ENCODE measurements around the gene FFAR4. TPM values are rescaled to one million over a fixed set of nuclear protein-coding genes. Genes with fewer than 3 reads are reported as not detected.

FFAR4 gene
- polyA plus RNA-seq, 3 donors, result 0.22 to 9.3 (median 1.3) TPM

- 85 to 87% (median 87%) methylated on average over 4 of the region's 4 CpGs for WGBS, 3 donors
- H3K27ac ChIP-seq (ENCODE audit: low read depth, low read length), result no peak overlapping the region
These were observed 62.4 kb downstream of the FFAR4 start for GRCh38 chr10:93628858-93629257.

DNA sequence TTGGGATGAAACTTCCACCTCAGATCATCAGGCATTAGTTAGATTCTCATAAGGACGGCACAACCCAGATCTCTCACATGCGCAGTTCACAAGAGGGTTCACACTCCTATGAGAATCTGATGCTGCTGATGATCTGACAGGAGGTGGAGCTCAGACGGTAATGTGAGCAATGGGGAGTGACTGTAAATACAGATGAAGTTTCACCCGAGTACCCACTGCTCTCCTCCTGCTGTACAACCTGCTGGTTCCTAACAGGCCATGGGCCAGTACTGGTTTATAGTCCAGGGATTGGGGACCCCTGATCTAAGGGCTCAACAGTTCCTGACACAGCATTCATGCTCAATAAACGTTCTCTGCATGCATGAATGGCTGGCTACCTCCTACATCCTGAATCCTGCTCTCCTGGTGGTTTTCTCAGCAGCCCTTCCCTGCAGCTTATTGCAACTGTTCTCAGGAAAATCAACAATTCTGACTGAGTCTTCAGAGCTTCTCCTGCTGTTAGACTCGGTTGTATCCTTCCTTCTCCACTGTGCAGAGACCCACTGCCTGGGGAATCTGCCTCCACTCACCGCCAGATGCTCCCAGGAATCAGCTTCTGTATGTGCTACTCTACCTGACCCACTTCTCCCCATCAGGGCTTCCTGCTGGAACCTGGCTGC, 63.3 kb downstream of the FFAR4 start:
- WGBS, 3 donors, result 63 to 66% (median 65%) methylated on average over 7 of the region's 7 CpGs

DNA sequence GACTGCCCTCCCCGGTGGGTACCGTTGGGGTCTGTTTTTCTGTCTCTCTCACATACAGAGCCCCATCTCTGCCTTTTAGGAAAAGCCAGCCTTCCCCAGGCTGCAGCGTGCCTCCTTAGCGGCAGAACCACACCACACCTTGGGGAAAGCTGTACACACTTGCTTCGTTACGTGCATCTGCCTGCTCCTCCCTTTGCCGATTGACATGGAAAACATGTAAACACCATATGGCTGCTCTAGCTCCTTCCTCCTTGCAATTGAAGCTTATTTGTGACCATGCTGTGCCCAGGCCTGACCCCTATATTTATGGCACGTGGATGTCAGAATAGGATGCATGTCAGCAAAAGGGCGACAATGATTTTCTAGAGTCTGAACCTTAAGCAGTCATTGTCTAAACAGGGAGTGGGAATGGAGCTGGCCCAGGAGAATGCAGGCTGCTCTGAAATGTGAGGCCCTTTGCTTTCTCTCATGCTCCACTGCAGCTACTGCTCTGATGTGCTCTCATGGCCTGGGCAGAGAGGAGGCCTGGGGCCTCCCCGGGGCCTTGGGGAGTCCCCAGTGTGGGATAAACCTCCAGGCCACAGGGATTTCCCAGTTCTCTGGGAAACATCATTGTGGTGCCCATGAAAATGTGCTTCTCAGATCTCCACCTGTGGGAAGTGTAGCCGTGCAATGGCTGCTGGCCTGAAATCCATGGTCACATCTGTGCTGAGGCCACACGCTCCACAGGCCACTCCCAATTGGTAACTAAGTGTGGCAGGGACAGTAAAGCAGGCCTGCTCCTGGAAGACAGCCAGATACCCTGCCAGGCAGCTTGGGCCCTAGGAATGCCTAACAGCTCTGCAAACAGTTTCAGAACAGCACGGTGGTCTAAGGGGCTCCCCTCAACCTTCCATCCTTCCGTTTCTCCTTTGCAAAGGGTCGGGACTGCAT, 64.4 kb downstream of the FFAR4 start:
- 79 to 86% (median 82%) methylated on average over 13 to 15 of the region's 15 CpGs for WGBS, 3 donors
- no peak overlapping the region for H3K27ac ChIP-seq (ENCODE audit: low read depth, low read length)

More for the DNA sequence above, 63.3 kb downstream of the FFAR4 start:
- H3K27ac ChIP-seq (ENCODE audit: low read depth, low read length), result no peak overlapping the region

Other genes with a start within 250 kb of the FFAR4 start
- 10 to 100 TPM in 2 of 3 donors, 1 to 10 TPM in 1; 6.2 to 32.1 (median 11.6) TPM for gene MYOF, start 84.3 kb upstream of the FFAR4 start, polyA plus RNA-seq
- gene CEP55, start 70.1 kb upstream of the FFAR4 start, polyA plus RNA-seq, result 1 to 10 TPM in 1 of 3 donors, under 1 TPM in 2; 0.15 to 2.6 (median 0.22) TPM
- 1,000 to 10,000 TPM in 1 of 3 donors, 100 to 1,000 TPM in 2; 158 to 1,290 (median 307) TPM for gene RBP4, start 34.6 kb downstream of the FFAR4 start, polyA plus RNA-seq
- gene PDE6C, start 45.9 kb downstream of the FFAR4 start, polyA plus RNA-seq, result not detected
- gene FRA10AC1, start 135.9 kb downstream of the FFAR4 start, polyA plus RNA-seq, result 10 to 100 TPM in 1 of 3 donors, 1 to 10 TPM in 2; 6.4 to 12.4 (median 6.7) TPM
- under 1 TPM in 2 of 3 donors, not detected in 1; 0.03 to 0.06 TPM for gene LGI1, start 191.3 kb downstream of the FFAR4 start, polyA plus RNA-seq

Data from adipose tissue (tissue), 3 donors.